ENCODE measurements around the gene HAO2.
A peak's percentile ranks its signal among the peaks of the same experiment; 100 is the strongest.

HAO2 gene

GRCh38 chr1:119380304-119380703, 11.7 kb downstream of the HAO2 start:
- no peak for DNase-seq (ENCODE audit: low read depth)

- DNase-seq (ENCODE audit: low read depth) = no peak
These were observed 12.5 kb downstream of the HAO2 start for GRCh38 chr1:119380983-119381662.

- no peak for DNase-seq (ENCODE audit: low read depth)
These were observed 16.0 kb downstream of the HAO2 start for GRCh38 chr1:119384591-119384990.

GRCh38 chr1:119385650-119386049, 17.1 kb downstream of the HAO2 start:
- no peak for DNase-seq (ENCODE audit: low read depth)

GRCh38 chr1:119387858-119388257, 19.3 kb downstream of the HAO2 start:
- no peak for DNase-seq (ENCODE audit: low read depth)

- DNase-seq (ENCODE audit: low read depth) = no peak
These were observed 19.9 kb downstream of the HAO2 start for GRCh38 chr1:119388450-119388849.

GRCh38 chr1:119390526-119390925, 21.9 kb downstream of the HAO2 start:
- no peak for DNase-seq (ENCODE audit: low read depth)

- DNase-seq (ENCODE audit: low read depth) = no peak
These were observed 23.2 kb downstream of the HAO2 start for GRCh38 chr1:119391749-119392148.

- DNase-seq (ENCODE audit: low read depth) = no peak
These were observed 25.5 kb downstream of the HAO2 start for GRCh38 chr1:119394085-119394484.

- no peak for DNase-seq (ENCODE audit: low read depth)
These were observed 28.4 kb downstream of the HAO2 start for GRCh38 chr1:119396982-119397381.

GRCh38 chr1:119397986-119398385, 29.4 kb downstream of the HAO2 start:
- DNase-seq (ENCODE audit: low read depth) = no peak

- DNase-seq (ENCODE audit: low read depth) = no peak
These were observed 36.2 kb downstream of the HAO2 start for GRCh38 chr1:119404736-119405135.

GRCh38 chr1:119409731-119410130, 41.1 kb downstream of the HAO2 start:
- DNase-seq (ENCODE audit: low read depth) = peak; percentile 2

GRCh38 chr1:119410961-119411360, 42.4 kb downstream of the HAO2 start:
- no peak for DNase-seq (ENCODE audit: low read depth)

GRCh38 chr1:119414950-119415349, 46.4 kb downstream of the HAO2 start, which contains the start of gene HSD3B2:
HSD3B2 (plus strand) TSS chr1:119415150; CDS start chr1:119415420, 270 bp downstream.
- no peak for DNase-seq (ENCODE audit: low read depth)

GRCh38 chr1:119416006-119416640, 47.5 kb downstream of the HAO2 start:
- no peak for DNase-seq (ENCODE audit: low read depth)

GRCh38 chr1:119419109-119419508, 50.5 kb downstream of the HAO2 start:
- DNase-seq (ENCODE audit: low read depth) = no peak

GRCh38 chr1:119420638-119421037, 52.1 kb downstream of the HAO2 start:
- DNase-seq (ENCODE audit: low read depth) = no peak

GRCh38 chr1:119422631-119423030, 54.0 kb downstream of the HAO2 start:
- no peak for DNase-seq (ENCODE audit: low read depth)

GRCh38 chr1:119428991-119429390, 60.4 kb downstream of the HAO2 start:
- no peak for DNase-seq (ENCODE audit: low read depth)

- DNase-seq (ENCODE audit: low read depth) = no peak
These were observed 61.1 kb downstream of the HAO2 start for GRCh38 chr1:119429687-119430086.

GRCh38 chr1:119430486-119430885, 61.9 kb downstream of the HAO2 start:
- DNase-seq (ENCODE audit: low read depth) = no peak

- DNase-seq (ENCODE audit: low read depth) = no peak
These were observed 63.3 kb downstream of the HAO2 start for GRCh38 chr1:119431836-119432235.

GRCh38 chr1:119435052-119435451, 66.5 kb downstream of the HAO2 start:
- no peak for DNase-seq (ENCODE audit: low read depth)
